ENCODE results near the gene ABCB6.
"Not testable (repeated sequence)": the region's sequence is repeated elsewhere in the genome, so short reads cannot be mapped to it uniquely, and the experiment has no call there.

ABCB6 gene

DNA sequence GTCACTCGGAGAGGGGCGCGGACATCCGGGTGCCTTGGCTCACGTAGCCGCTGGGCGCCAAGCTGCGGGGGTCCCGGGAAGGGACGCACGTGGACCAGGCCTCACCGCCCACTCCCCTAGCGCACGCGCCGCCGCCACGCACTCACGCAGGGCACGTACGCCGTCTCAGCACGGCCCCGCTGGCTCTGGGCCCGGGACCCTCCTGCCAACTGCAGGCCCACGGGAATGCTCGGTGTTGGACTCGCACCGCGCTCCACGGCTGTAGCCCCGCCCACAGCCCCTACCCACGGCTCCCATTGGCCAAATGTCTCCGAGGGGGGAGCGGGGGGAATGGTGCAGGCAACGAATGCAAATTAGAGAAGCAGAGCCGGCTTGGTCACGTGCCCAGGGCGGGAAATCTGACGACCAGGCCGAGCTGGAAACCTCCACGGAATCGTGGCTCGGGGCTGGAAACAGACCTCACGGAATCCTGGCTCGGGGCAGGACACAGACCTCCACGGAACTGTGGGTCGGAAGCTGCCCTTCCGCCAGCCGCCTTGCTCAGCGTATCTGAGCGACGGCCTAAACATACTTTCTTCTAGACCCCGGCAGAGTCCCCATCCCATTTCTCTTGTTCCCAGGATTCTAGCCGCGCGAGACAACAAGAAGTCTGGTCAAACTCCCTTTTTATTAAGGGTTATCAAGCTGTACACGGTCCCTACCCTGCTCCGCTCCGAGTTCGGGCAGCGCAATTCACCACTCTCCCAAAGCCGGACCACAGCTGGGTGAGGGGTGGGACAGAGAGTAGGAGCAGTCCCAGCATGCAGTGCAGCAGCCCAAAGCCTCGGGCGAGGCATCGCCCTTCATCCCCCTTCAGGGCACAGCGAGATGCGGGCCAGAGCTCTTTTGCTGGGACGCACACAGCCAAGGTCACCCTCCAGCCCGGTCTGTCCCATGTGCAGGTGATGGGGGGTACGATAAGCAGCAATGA, at the start of gene ABCB6:
Gene ABCB6, minus strand, starts transcription at position 227 of the 970 bp plus-strand sequence. CDS start 285 bp downstream, outside the sequence.
- DNase-seq (ENCODE audit: low spot score), result peak; percentile 95

GRCh38 chr2:219268294-219268693, 49.5 kb upstream of the ABCB6 start:
- DNase-seq (ENCODE audit: low spot score), result no peak

DNA sequence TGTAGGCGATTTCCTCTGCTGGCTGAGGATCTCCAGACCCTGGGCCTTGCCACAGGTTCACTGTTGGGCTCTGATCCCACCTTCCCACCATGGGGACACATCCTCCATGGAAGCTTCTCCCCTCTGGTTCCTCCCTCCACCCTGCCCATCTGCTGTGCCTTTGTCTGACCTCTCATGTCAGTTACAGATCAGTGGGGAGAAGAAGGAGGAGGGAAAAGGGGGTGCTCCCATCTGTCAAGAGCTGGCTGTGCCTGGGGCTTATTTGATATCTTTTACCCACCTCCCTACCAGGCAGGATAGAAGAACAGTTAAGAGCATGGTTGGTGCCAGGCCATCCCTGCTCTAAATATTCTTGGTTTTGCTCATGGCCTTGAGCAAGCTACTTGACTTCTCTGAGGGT, 48.1 kb upstream of the ABCB6 start:
- no peak for DNase-seq (ENCODE audit: low spot score)

DNA sequence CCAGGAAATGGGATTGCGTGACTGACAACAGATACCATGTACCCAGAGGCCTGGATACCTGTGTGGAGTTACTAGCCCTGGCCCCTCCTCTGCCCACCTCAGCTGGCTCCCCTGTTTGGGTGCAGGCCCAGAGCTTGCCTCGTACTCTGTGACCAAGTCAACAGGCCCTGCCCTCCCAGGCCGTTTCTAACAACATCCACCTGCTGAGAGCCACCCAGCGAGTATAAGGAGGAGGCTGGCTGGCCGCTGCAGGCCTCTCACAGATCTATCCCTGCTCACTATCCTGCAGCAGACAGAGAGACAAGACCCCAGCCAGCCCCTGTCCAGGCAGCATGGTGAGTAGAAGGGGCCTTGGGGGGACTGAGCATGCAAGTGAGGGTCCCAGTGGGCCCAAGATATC, 47.5 kb upstream of the ABCB6 start:
- DNase-seq (ENCODE audit: low spot score), result no peak

- DNase-seq (ENCODE audit: low spot score), result no peak
These were observed 42.5 kb upstream of the ABCB6 start for GRCh38 chr2:219261024-219261855.

GRCh38 chr2:219258942-219259341, 40.2 kb upstream of the ABCB6 start:
- not testable (repeated sequence) for DNase-seq (ENCODE audit: low spot score)

- DNase-seq (ENCODE audit: low spot score), result no peak
These were observed 35.9 kb upstream of the ABCB6 start for GRCh38 chr2:219254590-219255201.

DNA sequence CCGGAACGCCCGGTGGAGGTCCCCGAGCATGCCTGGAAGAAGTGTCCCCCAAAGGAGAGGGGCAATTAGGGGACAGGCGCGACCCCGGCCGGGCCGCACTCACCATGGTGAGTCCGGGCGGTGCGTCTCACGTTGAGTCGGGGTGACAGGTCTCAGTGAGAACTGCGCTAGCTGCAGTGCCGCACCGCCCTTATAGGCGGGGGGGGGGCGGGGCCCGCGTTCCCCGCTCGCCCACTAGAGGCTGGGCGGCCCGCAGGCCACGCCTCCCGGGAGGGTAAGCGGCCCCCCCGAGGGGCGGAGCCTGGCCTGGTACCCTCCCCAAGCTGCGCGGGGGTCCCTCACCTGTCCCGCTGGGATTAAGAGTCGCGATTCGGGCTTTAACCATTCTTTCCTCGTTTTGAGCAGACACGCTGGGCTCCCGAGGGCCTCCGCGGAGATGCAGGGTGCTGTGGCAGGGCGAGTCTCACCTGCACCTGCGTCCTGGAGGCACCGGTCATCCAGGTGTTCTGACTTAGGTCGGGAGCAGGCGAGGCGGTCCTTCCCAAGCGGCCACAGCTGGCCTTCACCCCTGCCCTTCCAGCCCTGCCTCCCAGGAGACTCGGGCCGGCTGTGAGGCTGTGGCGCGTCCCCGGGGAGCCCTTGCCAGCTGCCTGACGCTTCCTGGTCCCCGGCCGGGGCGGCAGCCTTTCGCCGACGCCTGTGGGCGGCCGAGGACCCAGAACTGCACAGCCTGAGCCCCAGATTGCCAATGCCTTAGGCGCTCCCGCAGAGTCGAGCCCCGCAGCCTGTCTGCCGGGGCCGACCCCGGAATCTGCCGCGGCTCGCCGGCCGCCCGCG, 35.2 kb upstream of the ABCB6 start, which contains the start of gene TUBA4A:
Gene TUBA4A, minus strand, starts transcription at position 166 of the 837 bp plus-strand sequence. Its CDS starts 60 bp downstream, at position 106.
- DNase-seq (ENCODE audit: low spot score), result peak; percentile 74

GRCh38 chr2:219252900-219253752, 34.4 kb upstream of the ABCB6 start, which contains the start of gene TUBA4B:
Gene TUBA4B (plus strand): TSS chr2:219253243. CDS start chr2:219253408, 165 bp downstream.
- DNase-seq (ENCODE audit: low spot score), result no peak

DNA sequence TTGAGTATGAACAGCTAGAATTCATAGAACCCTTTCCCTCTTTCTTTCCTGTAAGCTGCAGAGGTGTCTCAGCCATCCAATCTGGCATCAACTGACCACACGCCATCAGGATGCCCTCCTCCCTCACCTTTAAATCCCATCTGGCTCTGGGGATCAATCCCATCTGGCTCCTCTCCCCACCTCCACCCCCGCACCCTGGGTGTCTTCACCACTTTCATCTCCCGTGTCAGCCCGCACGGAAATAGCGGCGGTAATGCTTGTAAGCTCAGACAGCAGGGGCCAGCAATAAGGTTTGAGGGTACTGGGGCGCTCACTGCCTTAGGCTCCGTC, 33.8 kb upstream of the ABCB6 start:
- no peak for DNase-seq (ENCODE audit: low spot score)

DNA sequence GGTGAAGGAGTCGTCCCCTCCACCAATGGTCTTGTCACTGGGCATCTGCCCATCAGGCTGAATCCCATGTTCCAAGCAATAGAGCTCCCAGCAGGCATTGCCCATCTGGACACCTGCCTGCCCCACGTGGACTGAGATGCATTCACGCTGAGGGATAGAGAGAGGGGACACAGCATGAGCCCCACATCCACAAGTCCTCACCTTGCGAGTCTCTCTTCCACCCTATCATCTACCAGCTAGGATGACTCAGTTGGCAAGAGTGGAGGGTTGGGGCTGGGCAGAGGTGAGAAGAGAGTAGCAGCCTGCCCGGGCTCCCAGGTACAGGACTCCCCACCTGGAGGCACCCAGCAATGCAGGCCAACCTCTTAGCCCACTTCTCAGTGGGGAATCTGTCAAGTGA, 33.3 kb upstream of the ABCB6 start:
- no peak for DNase-seq (ENCODE audit: low spot score)

DNA sequence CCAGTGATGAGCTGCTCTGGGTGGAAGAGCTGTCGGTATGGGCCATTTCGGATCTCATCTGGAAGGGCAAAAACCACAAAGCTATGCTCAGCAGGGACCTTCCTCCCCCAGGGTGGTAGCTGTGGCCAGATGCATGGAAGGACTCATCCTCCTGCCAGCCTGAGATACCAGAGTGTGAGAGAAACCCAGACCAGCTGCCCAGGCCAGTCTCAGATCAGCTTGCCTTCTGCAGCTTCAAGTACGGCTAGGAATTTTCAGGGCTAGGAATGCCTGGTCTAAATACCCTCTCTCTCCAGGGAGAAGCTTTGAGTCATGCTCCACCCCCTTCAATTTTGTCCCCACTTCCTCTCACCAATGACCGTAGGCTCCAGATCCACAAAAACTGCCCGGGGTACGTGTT, 32.9 kb upstream of the ABCB6 start:
- no peak for DNase-seq (ENCODE audit: low spot score)

- no peak for DNase-seq (ENCODE audit: low spot score)
These were observed 31.5 kb upstream of the ABCB6 start for GRCh38 chr2:219250049-219250781.

DNA sequence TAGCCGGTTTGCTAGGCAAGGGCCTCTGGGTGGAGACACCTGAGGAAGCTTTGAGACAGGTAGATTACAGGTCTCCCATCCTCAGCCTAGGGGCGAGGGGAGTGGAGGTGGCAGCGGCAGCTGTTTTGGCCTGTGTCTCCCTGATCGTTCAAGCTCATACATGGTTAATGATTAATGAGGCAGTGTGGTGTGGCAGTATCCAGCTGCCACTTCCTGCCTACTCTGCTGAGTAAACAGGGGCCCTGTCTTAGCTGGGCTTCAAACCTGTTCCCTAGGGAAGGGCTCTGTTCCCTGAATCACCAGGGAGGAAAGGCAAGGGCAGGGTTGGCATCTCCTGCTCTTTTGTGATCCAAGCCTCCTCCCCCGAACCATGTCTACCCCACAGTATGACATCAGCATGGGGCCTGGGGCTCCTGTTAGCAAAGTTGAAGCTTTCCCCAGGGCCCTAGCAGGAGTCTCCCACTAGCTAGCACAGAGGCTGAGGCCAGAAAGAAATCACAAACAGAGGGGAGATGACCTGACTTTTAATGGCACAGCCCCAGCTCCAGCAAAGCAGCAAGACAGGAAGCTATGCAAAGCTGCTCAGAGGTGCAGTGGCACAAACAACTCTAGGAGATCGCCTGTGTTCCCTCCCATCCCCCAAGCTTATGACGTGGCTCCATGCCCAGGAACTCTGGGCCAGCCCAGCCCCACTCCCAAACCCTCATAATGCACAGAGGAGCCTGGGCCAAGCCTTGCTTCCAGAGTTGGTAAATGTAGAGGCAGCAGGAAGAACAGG, 30.6 kb upstream of the ABCB6 start:
- no peak for DNase-seq (ENCODE audit: low spot score)

DNA sequence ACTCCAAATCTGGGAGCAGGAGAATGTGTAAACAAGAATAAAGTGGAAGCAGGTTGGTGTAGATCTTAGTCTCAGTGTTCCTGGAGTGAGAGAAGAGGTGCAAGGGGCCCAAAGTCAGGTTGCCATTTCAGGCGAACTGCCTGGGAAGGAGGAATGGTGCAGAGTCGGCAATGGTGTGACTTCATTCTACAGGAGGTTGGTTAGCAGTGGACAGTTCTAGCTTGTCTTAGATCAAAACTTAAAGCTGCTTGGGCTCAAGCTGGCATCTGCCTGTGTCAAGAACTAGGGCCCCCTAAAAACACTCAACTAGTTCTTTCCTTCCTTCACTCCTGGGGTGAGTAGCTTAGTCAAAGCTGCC, 30.1 kb upstream of the ABCB6 start:
- DNase-seq (ENCODE audit: low spot score), result no peak

GRCh38 chr2:219247678-219248642, 29.2 kb upstream of the ABCB6 start:
- no peak for DNase-seq (ENCODE audit: low spot score)

DNA sequence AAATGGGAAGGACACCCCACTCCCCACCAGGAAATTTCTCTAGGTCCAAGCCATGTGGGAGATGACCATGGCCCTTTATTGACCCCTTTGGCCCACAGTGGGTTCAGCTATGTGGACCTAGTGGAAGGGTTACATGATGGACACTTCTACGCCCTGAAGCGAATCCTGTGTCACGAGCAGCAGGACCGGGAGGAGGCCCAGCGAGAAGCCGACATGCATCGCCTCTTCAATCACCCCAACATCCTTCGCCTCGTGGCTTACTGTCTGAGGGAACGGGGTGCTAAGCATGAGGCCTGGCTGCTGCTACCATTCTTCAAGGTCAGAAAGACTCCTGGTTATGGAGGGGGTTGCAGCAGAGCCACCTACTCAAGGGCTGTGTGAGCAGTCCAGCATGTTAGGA, 27.8 kb upstream of the ABCB6 start:
- no peak for DNase-seq (ENCODE audit: low spot score)

GRCh38 chr2:219245899-219246230, 27.1 kb upstream of the ABCB6 start:
- no peak for DNase-seq (ENCODE audit: low spot score)
